Memory B cell (primary cell): ENCODE measurements around the gene ARF1.

ENCODE experiments used
- ATAC-seq: fragments of 150-1000 bp; cut with Tn5 transposase; 2 replicates; pipeline ENCODE4 v1.10.0; 2021; ENCODE audit warnings: low read depth, mild to moderate bottlenecking, moderate library complexity
- DNase-seq, 2 donors: peaks; one replicate each; pipeline ENCODE4 v3.0.0; 2022; ENCODE audit warnings: low spot score in 2 of 2
- H3K27ac Mint-ChIP-seq: one replicate; pipeline ENCODE4 v1.8.0; 2022; ENCODE audit warnings: mild to moderate bottlenecking, moderate library complexity, mixed read lengths
- H3K27me3 Mint-ChIP-seq: one replicate; pipeline ENCODE4 v1.8.0; 2022; ENCODE audit warnings: mixed read lengths
- H3K36me3 Mint-ChIP-seq: one replicate; pipeline ENCODE4 v1.8.0; 2022; ENCODE audit warnings: mild to moderate bottlenecking, mixed read lengths
- H3K4me1 Mint-ChIP-seq: one replicate; pipeline ENCODE4 v1.8.0; 2022; ENCODE audit warnings: mixed read lengths
- H3K4me3 Mint-ChIP-seq: one replicate; pipeline ENCODE4 v1.8.0; 2022; ENCODE audit warnings: mild to moderate bottlenecking, moderate library complexity, mixed read lengths
- H3K9me3 Mint-ChIP-seq: one replicate; pipeline ENCODE4 v1.8.0; 2022; ENCODE audit warnings: mixed read lengths

The ARF1 gene

GRCh38 chr1:228061411-228062084 lies 21.0 kb upstream of the ARF1 start:
- H3K4me1 Mint-ChIP-seq: no peaks in the 10 kb centered on the region
- ATAC-seq: no peak
- H3K27me3 Mint-ChIP-seq: peaks cover 21% of the 10 kb centered on the region
- DNase-seq: no peak
- H3K4me3 Mint-ChIP-seq: no peak overlapping the region
- no peaks in the 10 kb centered on the region for H3K36me3 Mint-ChIP-seq
- no peaks in the 10 kb centered on the region for H3K9me3 Mint-ChIP-seq
- H3K27ac Mint-ChIP-seq: no peak overlapping the region

- no peak for ATAC-seq
- DNase-seq: no peak
- Mint-ChIP-seq H3K9me3 (no peaks in the 10 kb centered on the region), H3K27me3 (peaks cover 23% of the 10 kb centered on the region), H3K4me1 (no peaks in the 10 kb centered on the region), H3K36me3 (no peaks in the 10 kb centered on the region), H3K27ac (no peak overlapping the region), H3K4me3 (no peak overlapping the region)
Observed at GRCh38 chr1:228062085-228062791, 20.3 kb upstream of the ARF1 start.

- DNase-seq (no peak), ATAC-seq (no peak)
- Mint-ChIP-seq H3K27ac (no peak overlapping the region), H3K27me3 (peaks cover 27% of the 10 kb centered on the region), H3K4me1 (no peaks in the 10 kb centered on the region), H3K9me3 (no peaks in the 10 kb centered on the region), H3K4me3 (no peak overlapping the region), H3K36me3 (no peaks in the 10 kb centered on the region)
Observed at GRCh38 chr1:228062812-228063211, 19.7 kb upstream of the ARF1 start.

GRCh38 chr1:228063251-228064191 lies 19.0 kb upstream of the ARF1 start:
- ATAC-seq (no peak), DNase-seq (no peak)
- Mint-ChIP-seq H3K4me3 (no peak overlapping the region), H3K27ac (no peak overlapping the region), H3K36me3 (no peaks in the 10 kb centered on the region), H3K4me1 (no peaks in the 10 kb centered on the region), H3K9me3 (no peaks in the 10 kb centered on the region), H3K27me3 (peaks cover 26% of the 10 kb centered on the region)

- Mint-ChIP-seq H3K4me1 (no peaks in the 10 kb centered on the region), H3K9me3 (no peaks in the 10 kb centered on the region)
Observed at GRCh38 chr1:228064296-228064695, 18.2 kb upstream of the ARF1 start.

GRCh38 chr1:228064741-228065542 lies 17.6 kb upstream of the ARF1 start:
- peaks cover 3% of the 10 kb centered on the region for H3K4me1 Mint-ChIP-seq
- H3K27me3 Mint-ChIP-seq: peaks cover 33% of the 10 kb centered on the region
- no peak overlapping the region for H3K4me3 Mint-ChIP-seq
- DNase-seq (no peak), ATAC-seq (no peak)
- no peak overlapping the region for H3K27ac Mint-ChIP-seq
- no peaks in the 10 kb centered on the region for H3K36me3 Mint-ChIP-seq
- no peaks in the 10 kb centered on the region for H3K9me3 Mint-ChIP-seq

More at GRCh38 chr1:228064296-228064695, 18.2 kb upstream of the ARF1 start:
- Mint-ChIP-seq H3K27ac (no peak overlapping the region), H3K27me3 (peaks cover 31% of the 10 kb centered on the region), H3K4me3 (no peak overlapping the region), H3K36me3 (no peaks in the 10 kb centered on the region)
- no peak for ATAC-seq
- no peak for DNase-seq

- H3K9me3 Mint-ChIP-seq: no peaks in the 10 kb centered on the region
- no peaks in the 10 kb centered on the region for H3K36me3 Mint-ChIP-seq
- H3K4me1 Mint-ChIP-seq: peaks cover 3% of the 10 kb centered on the region
- DNase-seq (no peak), ATAC-seq (no peak)
- no peak overlapping the region for H3K4me3 Mint-ChIP-seq
- H3K27ac Mint-ChIP-seq: no peak overlapping the region
- H3K27me3 Mint-ChIP-seq: peaks cover 32% of the 10 kb centered on the region
Observed at GRCh38 chr1:228065543-228066347, 16.8 kb upstream of the ARF1 start.

GRCh38 chr1:228066416-228066815 lies 16.1 kb upstream of the ARF1 start:
- DNase-seq (no peak), ATAC-seq (no peak)
- Mint-ChIP-seq H3K4me3 (no peak overlapping the region), H3K36me3 (no peaks in the 10 kb centered on the region), H3K4me1 (peaks cover 10% of the 10 kb centered on the region), H3K27me3 (peaks cover 31% of the 10 kb centered on the region), H3K27ac (no peak overlapping the region), H3K9me3 (no peaks in the 10 kb centered on the region)

GRCh38 chr1:228066891-228067654 lies 15.4 kb upstream of the ARF1 start:
- H3K4me1 Mint-ChIP-seq: peaks cover 16% of the 10 kb centered on the region
- no peak overlapping the region for H3K27ac Mint-ChIP-seq
- no peak for ATAC-seq
- H3K27me3 Mint-ChIP-seq: peaks cover 33% of the 10 kb centered on the region
- no peak overlapping the region for H3K4me3 Mint-ChIP-seq
- no peak for DNase-seq
- no peaks in the 10 kb centered on the region for H3K9me3 Mint-ChIP-seq
- no peaks in the 10 kb centered on the region for H3K36me3 Mint-ChIP-seq

- no peaks in the 10 kb centered on the region for H3K9me3 Mint-ChIP-seq
- H3K27me3 Mint-ChIP-seq: peaks cover 28% of the 10 kb centered on the region
- H3K36me3 Mint-ChIP-seq: no peaks in the 10 kb centered on the region
- H3K27ac Mint-ChIP-seq: no peak overlapping the region
- ATAC-seq (no peak), DNase-seq (no peak)
- peaks cover 23% of the 10 kb centered on the region for H3K4me1 Mint-ChIP-seq
- H3K4me3 Mint-ChIP-seq: no peak overlapping the region
Observed at GRCh38 chr1:228068359-228068758, 14.1 kb upstream of the ARF1 start.

- DNase-seq: no peak
- Mint-ChIP-seq H3K36me3 (no peaks in the 10 kb centered on the region), H3K4me3 (no peak overlapping the region), H3K9me3 (no peaks in the 10 kb centered on the region), H3K27ac (no peak overlapping the region), H3K27me3 (peaks cover 28% of the 10 kb centered on the region), H3K4me1 (peaks cover 30% of the 10 kb centered on the region)
- ATAC-seq: no peak
Observed at GRCh38 chr1:228070173-228070572, 12.3 kb upstream of the ARF1 start.

DNA sequence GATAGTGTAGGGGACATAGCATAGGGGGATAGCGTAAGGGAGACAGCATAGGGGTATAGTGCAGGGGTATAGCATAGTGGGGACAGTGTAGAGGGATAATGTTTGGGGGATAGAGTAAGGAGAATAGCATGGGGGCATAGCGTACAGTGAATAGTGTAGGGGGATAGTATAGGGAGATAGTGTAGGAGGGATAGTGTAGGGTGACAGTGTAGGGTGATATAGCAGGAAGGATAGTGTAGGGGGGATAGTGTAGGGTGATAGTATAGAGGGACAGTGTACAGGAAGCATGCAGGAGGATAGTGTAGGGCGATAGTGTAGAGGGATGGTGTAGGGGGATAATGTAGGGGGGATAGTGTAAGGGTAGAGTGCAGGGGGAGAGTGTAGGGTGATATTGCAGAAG lies 11.7 kb upstream of the ARF1 start:
- no peaks in the 10 kb centered on the region for H3K36me3 Mint-ChIP-seq
- H3K27me3 Mint-ChIP-seq: peaks cover 28% of the 10 kb centered on the region
- H3K27ac Mint-ChIP-seq: no peak overlapping the region
- ATAC-seq (no peak), DNase-seq (no peak)
- peaks cover 30% of the 10 kb centered on the region for H3K4me1 Mint-ChIP-seq
- H3K9me3 Mint-ChIP-seq: no peaks in the 10 kb centered on the region
- no peak overlapping the region for H3K4me3 Mint-ChIP-seq
